Measurements from ENCODE around the gene CASP12. TPM values are rescaled to one million over a fixed set of nuclear protein-coding genes. Genes with fewer than 3 reads are reported as not detected.

The CASP12 gene
- total RNA-seq, 2 experiments from 2014 or later, result not detected

GRCh38 chr11:104907521-104908185 is 9.4 kb upstream of the CASP12 start:
- no peak for DNase-seq
- Mint-ChIP-seq H3K27ac (peak overlapping the region; percentile 3), H3K9me3 (peaks cover 6% of the 10 kb centered on the region), H3K4me3 (no peak overlapping the region), H3K36me3 (peaks cover 15% of the 10 kb centered on the region), H3K4me1 (peaks cover 16% of the 10 kb centered on the region), H3K27me3 (no peaks in the 10 kb centered on the region)

- H3K4me3 Mint-ChIP-seq, result no peak overlapping the region
- no peak overlapping the region for H3K27ac Mint-ChIP-seq
- peaks cover 11% of the 10 kb centered on the region for H3K4me1 Mint-ChIP-seq
- DNase-seq, result no peak
- no peaks in the 10 kb centered on the region for H3K27me3 Mint-ChIP-seq
- peaks cover 6% of the 10 kb centered on the region for H3K9me3 Mint-ChIP-seq
- peaks cover 14% of the 10 kb centered on the region for H3K36me3 Mint-ChIP-seq
Observed at GRCh38 chr11:104905271-104905670, 7.0 kb upstream of the CASP12 start.

- Mint-ChIP-seq H3K27ac (no peak overlapping the region), H3K9me3 (no peaks in the 10 kb centered on the region), H3K4me1 (peaks cover 7% of the 10 kb centered on the region)
Observed at GRCh38 chr11:104899226-104899625, 966 bp upstream of the CASP12 start.

GRCh38 chr11:104898685-104899013 is 389 bp upstream of the CASP12 start:
- no peak for DNase-seq
- no peak overlapping the region for H3K27ac Mint-ChIP-seq
- H3K4me1 Mint-ChIP-seq, result peaks cover 7% of the 10 kb centered on the region
- no peaks in the 10 kb centered on the region for H3K27me3 Mint-ChIP-seq
- no peak overlapping the region for H3K4me3 Mint-ChIP-seq
- H3K36me3 Mint-ChIP-seq, result peaks cover 4% of the 10 kb centered on the region
- no peaks in the 10 kb centered on the region for H3K9me3 Mint-ChIP-seq

More at GRCh38 chr11:104899226-104899625, 966 bp upstream of the CASP12 start:
- Mint-ChIP-seq H3K27me3 (no peaks in the 10 kb centered on the region), H3K36me3 (peaks cover 4% of the 10 kb centered on the region), H3K4me3 (no peak overlapping the region)
- no peak for DNase-seq

GRCh38 chr11:104895634-104896033 is 2.6 kb downstream of the CASP12 start:
- Mint-ChIP-seq H3K36me3 (peaks cover 2% of the 10 kb centered on the region), H3K4me3 (no peak overlapping the region), H3K4me1 (peaks cover 5% of the 10 kb centered on the region), H3K27me3 (no peaks in the 10 kb centered on the region), H3K27ac (no peak overlapping the region), H3K9me3 (no peaks in the 10 kb centered on the region)
- no peak for DNase-seq

- no peaks in the 10 kb centered on the region for H3K9me3 Mint-ChIP-seq
- peaks cover 2% of the 10 kb centered on the region for H3K36me3 Mint-ChIP-seq
- no peak overlapping the region for H3K27ac Mint-ChIP-seq
- H3K27me3 Mint-ChIP-seq, result no peaks in the 10 kb centered on the region
- H3K4me1 Mint-ChIP-seq, result peaks cover 5% of the 10 kb centered on the region
- no peak overlapping the region for H3K4me3 Mint-ChIP-seq
- no peak for DNase-seq
Observed at GRCh38 chr11:104893876-104894275, 4.4 kb downstream of the CASP12 start.

GRCh38 chr11:104892723-104893511 is 5.3 kb downstream of the CASP12 start:
- H3K27ac Mint-ChIP-seq, result no peak overlapping the region
- no peak for DNase-seq
- no peak overlapping the region for H3K4me3 Mint-ChIP-seq
- H3K36me3 Mint-ChIP-seq, result peaks cover 2% of the 10 kb centered on the region
- no peaks in the 10 kb centered on the region for H3K4me1 Mint-ChIP-seq
- no peaks in the 10 kb centered on the region for H3K9me3 Mint-ChIP-seq
- no peaks in the 10 kb centered on the region for H3K27me3 Mint-ChIP-seq

GRCh38 chr11:104891135-104891534 is 7.1 kb downstream of the CASP12 start:
- Mint-ChIP-seq H3K27me3 (no peaks in the 10 kb centered on the region), H3K36me3 (no peaks in the 10 kb centered on the region), H3K4me1 (peaks cover 1% of the 10 kb centered on the region)

GRCh38 chr11:104883342-104883741 is 14.9 kb downstream of the CASP12 start:
- H3K4me1 Mint-ChIP-seq, result peaks cover 17% of the 10 kb centered on the region
- no peak overlapping the region for H3K27ac Mint-ChIP-seq
- no peak for DNase-seq
- H3K4me3 Mint-ChIP-seq, result no peak overlapping the region
- H3K9me3 Mint-ChIP-seq, result peaks cover 6% of the 10 kb centered on the region
- no peaks in the 10 kb centered on the region for H3K27me3 Mint-ChIP-seq
- H3K36me3 Mint-ChIP-seq, result peaks cover 1% of the 10 kb centered on the region

More at GRCh38 chr11:104891135-104891534, 7.1 kb downstream of the CASP12 start:
- no peak overlapping the region for H3K27ac Mint-ChIP-seq
- no peak overlapping the region for H3K4me3 Mint-ChIP-seq
- no peak for DNase-seq
- H3K9me3 Mint-ChIP-seq, result peaks cover 3% of the 10 kb centered on the region

GRCh38 chr11:104881117-104881794 is 17.0 kb downstream of the CASP12 start:
- DNase-seq, result no peak
- H3K27me3 Mint-ChIP-seq, result no peaks in the 10 kb centered on the region
- H3K36me3 Mint-ChIP-seq, result peaks cover 4% of the 10 kb centered on the region
- H3K4me1 Mint-ChIP-seq, result peaks cover 35% of the 10 kb centered on the region
- no peak overlapping the region for H3K4me3 Mint-ChIP-seq
- H3K27ac Mint-ChIP-seq, result peak overlapping the region; percentile 41
- peaks cover 3% of the 10 kb centered on the region for H3K9me3 Mint-ChIP-seq

- no peak for DNase-seq
- H3K4me3 Mint-ChIP-seq, result no peak overlapping the region
- no peak overlapping the region for H3K27ac Mint-ChIP-seq
- no peaks in the 10 kb centered on the region for H3K27me3 Mint-ChIP-seq
- H3K36me3 Mint-ChIP-seq, result peaks cover 4% of the 10 kb centered on the region
- peaks cover 36% of the 10 kb centered on the region for H3K4me1 Mint-ChIP-seq
- H3K9me3 Mint-ChIP-seq, result peaks cover 6% of the 10 kb centered on the region
Observed at GRCh38 chr11:104879514-104880190, 18.6 kb downstream of the CASP12 start.

GRCh38 chr11:104876861-104877431 is 21.3 kb downstream of the CASP12 start:
- H3K9me3 Mint-ChIP-seq, result peaks cover 6% of the 10 kb centered on the region
- H3K27me3 Mint-ChIP-seq, result no peaks in the 10 kb centered on the region
- peak overlapping the region; percentile 89 for H3K27ac Mint-ChIP-seq
- H3K36me3 Mint-ChIP-seq, result peaks cover 4% of the 10 kb centered on the region
- no peak for DNase-seq
- peak overlapping the region; percentile 40 for H3K4me3 Mint-ChIP-seq
- peaks cover 28% of the 10 kb centered on the region for H3K4me1 Mint-ChIP-seq

- Mint-ChIP-seq H3K4me1 (peaks cover 28% of the 10 kb centered on the region), H3K36me3 (peaks cover 4% of the 10 kb centered on the region), H3K27ac (peak overlapping the region; percentile 89), H3K27me3 (no peaks in the 10 kb centered on the region), H3K9me3 (peaks cover 6% of the 10 kb centered on the region), H3K4me3 (no peak overlapping the region)
- DNase-seq, result no peak
Observed at GRCh38 chr11:104876324-104876723, 21.9 kb downstream of the CASP12 start.

- no peak overlapping the region for H3K4me3 Mint-ChIP-seq
- H3K36me3 Mint-ChIP-seq, result peaks cover 3% of the 10 kb centered on the region
- H3K4me1 Mint-ChIP-seq, result peaks cover 25% of the 10 kb centered on the region
- DNase-seq, result no peak
- peaks cover 3% of the 10 kb centered on the region for H3K9me3 Mint-ChIP-seq
- H3K27ac Mint-ChIP-seq, result no peak overlapping the region
- H3K27me3 Mint-ChIP-seq, result no peaks in the 10 kb centered on the region
Observed at GRCh38 chr11:104873252-104873651, 25.0 kb downstream of the CASP12 start.

All from activated naive CD8-positive, alpha-beta T cell treated with anti-CD3 and anti-CD28 coated beads for 36 hours (primary cell).